Measurements from ENCODE around the gene MT1X. TPM values are rescaled to one million over a fixed set of nuclear protein-coding genes. Genes with fewer than 3 reads are reported as not detected.
A peak's percentile ranks its signal among the peaks of the same experiment; 100 is the strongest.

The MT1X gene
- total and polyA plus RNA-seq, 2 of the 13 experiments (the other 11 are each of a cell fraction or from before 2014, with no cell fraction given): 19.7 to 288 TPM

DNA sequence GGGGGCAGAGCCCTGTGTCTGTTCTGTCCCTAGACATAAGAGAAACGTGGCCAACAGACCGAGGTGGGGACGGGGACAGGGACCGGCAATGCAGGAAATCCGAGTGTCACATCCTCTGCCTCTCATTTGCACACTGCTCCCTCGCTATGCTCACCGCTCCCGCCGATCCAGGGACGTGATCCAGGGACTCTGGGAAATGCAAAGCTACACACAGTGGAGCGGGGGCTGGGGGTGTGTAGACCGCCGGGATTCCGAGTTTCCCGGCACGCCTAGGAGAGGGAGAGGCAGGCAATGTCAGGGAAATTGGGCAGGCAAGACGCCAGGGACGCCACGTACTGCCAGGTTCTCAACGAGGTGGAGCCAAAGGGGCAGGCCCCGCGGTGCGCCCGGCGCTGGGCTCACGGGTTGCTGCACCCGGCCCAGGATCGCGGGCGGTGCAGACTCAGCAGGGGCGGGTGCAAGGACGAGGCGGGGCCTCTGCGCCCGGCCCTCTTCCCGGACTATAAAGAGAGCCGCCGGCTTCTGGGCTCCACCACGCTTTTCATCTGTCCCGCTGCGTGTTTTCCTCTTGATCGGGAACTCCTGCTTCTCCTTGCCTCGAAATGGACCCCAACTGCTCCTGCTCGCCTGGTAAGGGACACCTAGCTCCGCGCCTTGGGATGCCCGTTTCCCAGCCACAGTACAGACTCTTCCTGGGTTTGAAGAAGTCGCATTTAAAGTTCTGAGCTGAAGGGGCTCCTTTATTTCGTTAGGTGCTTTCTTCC is at the start of gene MT1X (continued):
- TF ChIP-seq, protein P1, sequence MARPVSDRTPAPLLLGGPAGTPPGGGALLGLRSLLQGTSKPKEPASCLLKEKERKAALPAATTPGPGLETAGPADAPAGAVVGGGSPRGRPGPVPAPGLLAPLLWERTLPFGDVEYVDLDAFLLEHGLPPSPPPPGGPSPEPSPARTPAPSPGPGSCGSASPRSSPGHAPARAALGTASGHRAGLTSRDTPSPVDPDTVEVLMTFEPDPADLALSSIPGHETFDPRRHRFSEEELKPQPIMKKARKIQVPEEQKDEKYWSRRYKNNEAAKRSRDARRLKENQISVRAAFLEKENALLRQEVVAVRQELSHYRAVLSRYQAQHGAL (CRISPR knock-in tag; IDR thresholded peaks at IDR 0.05; ENCODE audit: not compliant biosample characterization): no peak
- TF ChIP-seq U2AF2 (IDR thresholded peaks at IDR 0.05; ENCODE audit: low read depth, low read length): no peak
- TF ChIP-seq MAFF (IDR thresholded peaks at IDR 0.05; ENCODE audit: low read depth, low read length): peak; percentile 27; the same call in 1 of the 2 replicates
- no peak for TF ChIP-seq ZNF629 (CRISPR knock-in tag; conservative IDR thresholded peaks at IDR 0.05)
- TF ChIP-seq WIZ (CRISPR knock-in tag; IDR thresholded peaks at IDR 0.05): no peak
- TF ChIP-seq, protein P2, sequence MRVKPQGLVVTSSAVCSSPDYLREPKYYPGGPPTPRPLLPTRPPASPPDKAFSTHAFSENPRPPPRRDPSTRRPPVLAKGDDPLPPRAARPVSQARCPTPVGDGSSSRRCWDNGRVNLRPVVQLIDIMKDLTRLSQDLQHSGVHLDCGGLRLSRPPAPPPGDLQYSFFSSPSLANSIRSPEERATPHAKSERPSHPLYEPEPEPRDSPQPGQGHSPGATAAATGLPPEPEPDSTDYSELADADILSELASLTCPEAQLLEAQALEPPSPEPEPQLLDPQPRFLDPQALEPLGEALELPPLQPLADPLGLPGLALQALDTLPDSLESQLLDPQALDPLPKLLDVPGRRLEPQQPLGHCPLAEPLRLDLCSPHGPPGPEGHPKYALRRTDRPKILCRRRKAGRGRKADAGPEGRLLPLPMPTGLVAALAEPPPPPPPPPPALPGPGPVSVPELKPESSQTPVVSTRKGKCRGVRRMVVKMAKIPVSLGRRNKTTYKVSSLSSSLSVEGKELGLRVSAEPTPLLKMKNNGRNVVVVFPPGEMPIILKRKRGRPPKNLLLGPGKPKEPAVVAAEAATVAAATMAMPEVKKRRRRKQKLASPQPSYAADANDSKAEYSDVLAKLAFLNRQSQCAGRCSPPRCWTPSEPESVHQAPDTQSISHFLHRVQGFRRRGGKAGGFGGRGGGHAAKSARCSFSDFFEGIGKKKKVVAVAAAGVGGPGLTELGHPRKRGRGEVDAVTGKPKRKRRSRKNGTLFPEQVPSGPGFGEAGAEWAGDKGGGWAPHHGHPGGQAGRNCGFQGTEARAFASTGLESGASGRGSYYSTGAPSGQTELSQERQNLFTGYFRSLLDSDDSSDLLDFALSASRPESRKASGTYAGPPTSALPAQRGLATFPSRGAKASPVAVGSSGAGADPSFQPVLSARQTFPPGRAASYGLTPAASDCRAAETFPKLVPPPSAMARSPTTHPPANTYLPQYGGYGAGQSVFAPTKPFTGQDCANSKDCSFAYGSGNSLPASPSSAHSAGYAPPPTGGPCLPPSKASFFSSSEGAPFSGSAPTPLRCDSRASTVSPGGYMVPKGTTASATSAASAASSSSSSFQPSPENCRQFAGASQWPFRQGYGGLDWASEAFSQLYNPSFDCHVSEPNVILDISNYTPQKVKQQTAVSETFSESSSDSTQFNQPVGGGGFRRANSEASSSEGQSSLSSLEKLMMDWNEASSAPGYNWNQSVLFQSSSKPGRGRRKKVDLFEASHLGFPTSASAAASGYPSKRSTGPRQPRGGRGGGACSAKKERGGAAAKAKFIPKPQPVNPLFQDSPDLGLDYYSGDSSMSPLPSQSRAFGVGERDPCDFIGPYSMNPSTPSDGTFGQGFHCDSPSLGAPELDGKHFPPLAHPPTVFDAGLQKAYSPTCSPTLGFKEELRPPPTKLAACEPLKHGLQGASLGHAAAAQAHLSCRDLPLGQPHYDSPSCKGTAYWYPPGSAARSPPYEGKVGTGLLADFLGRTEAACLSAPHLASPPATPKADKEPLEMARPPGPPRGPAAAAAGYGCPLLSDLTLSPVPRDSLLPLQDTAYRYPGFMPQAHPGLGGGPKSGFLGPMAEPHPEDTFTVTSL (CRISPR knock-in tag; IDR thresholded peaks at IDR 0.05; ENCODE audit: borderline replicate concordance): no peak
- TF ChIP-seq ZNF709 (CRISPR knock-in tag; IDR thresholded peaks at IDR 0.05): no peak; the same call in 1 of the 2 replicates
- TF ChIP-seq, protein P3, sequence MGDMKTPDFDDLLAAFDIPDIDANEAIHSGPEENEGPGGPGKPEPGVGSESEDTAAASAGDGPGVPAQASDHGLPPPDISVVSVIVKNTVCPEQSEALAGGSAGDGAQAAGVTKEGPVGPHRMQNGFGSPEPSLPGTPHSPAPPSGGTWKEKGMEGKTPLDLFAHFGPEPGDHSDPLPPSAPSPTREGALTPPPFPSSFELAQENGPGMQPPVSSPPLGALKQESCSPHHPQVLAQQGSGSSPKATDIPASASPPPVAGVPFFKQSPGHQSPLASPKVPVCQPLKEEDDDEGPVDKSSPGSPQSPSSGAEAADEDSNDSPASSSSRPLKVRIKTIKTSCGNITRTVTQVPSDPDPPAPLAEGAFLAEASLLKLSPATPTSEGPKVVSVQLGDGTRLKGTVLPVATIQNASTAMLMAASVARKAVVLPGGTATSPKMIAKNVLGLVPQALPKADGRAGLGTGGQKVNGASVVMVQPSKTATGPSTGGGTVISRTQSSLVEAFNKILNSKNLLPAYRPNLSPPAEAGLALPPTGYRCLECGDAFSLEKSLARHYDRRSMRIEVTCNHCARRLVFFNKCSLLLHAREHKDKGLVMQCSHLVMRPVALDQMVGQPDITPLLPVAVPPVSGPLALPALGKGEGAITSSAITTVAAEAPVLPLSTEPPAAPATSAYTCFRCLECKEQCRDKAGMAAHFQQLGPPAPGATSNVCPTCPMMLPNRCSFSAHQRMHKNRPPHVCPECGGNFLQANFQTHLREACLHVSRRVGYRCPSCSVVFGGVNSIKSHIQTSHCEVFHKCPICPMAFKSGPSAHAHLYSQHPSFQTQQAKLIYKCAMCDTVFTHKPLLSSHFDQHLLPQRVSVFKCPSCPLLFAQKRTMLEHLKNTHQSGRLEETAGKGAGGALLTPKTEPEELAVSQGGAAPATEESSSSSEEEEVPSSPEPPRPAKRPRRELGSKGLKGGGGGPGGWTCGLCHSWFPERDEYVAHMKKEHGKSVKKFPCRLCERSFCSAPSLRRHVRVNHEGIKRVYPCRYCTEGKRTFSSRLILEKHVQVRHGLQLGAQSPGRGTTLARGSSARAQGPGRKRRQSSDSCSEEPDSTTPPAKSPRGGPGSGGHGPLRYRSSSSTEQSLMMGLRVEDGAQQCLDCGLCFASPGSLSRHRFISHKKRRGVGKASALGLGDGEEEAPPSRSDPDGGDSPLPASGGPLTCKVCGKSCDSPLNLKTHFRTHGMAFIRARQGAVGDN (CRISPR knock-in tag; IDR thresholded peaks at IDR 0.05): peak; percentile 95
- peak; percentile 7; the same call in 1 of the 2 replicates for TF ChIP-seq MIER2 (CRISPR knock-in tag; IDR thresholded peaks at IDR 0.05)
- peak; percentile 77 for TF ChIP-seq ZNF441 (CRISPR knock-in tag; IDR thresholded peaks at IDR 0.05; ENCODE audit: borderline replicate concordance)
- TF ChIP-seq ZNF572 (CRISPR knock-in tag; IDR thresholded peaks at IDR 0.05): no peak
- TF ChIP-seq SYNCRIP (IDR thresholded peaks at IDR 0.05; ENCODE audit: insufficient read depth, low read depth, low read length): no peak
- TF ChIP-seq, protein P4, sequence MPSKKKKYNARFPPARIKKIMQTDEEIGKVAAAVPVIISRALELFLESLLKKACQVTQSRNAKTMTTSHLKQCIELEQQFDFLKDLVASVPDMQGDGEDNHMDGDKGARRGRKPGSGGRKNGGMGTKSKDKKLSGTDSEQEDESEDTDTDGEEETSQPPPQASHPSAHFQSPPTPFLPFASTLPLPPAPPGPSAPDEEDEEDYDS (CRISPR knock-in tag; IDR thresholded peaks at IDR 0.05): peak; percentile 96
- TF ChIP-seq ZNF12 (CRISPR knock-in tag; IDR thresholded peaks at IDR 0.05): peak; percentile 56; the same call in 1 of the 2 replicates
- TF ChIP-seq GATA4 (IDR thresholded peaks at IDR 0.05; ENCODE audit: borderline replicate concordance, low read depth): 0 out of 2 replicates have a peak, but pooled peaks have one; percentile 52
- TF ChIP-seq ZKSCAN1 (IDR thresholded peaks at IDR 0.05; ENCODE audit: low read length): no peak
- peak; percentile 44; the same call in 1 of the 2 replicates for TF ChIP-seq GLI4 (CRISPR knock-in tag; IDR thresholded peaks at IDR 0.05; ENCODE audit: borderline replicate concordance)

Data from HepG2 (cell line).